Keratinocyte (primary cell): ENCODE results near the gene MBD1. TPM values are rescaled to one million over a fixed set of nuclear protein-coding genes. Genes with fewer than 3 reads are reported as not detected.

Experiments used
- DNase-seq: peaks from one replicate; pipeline ENCODE4 v3.0.0-alpha.2; 2011; ENCODE audit warnings: low read depth, missing footprints, low spot score
- FAIRE-seq: peaks from 2 replicates; lab custom pipeline; 2011; peaks lifted over from hg19 to GRCh38; lab: Jason Lieb, UNC
- H2AFZ ChIP-seq: 2 replicates; pipeline ENCODE4 v1.6.0; 2012; ENCODE audit warnings: low read length, control low read depth, inconsistent platforms; ENCODE audit not compliant: control insufficient read depth
- H3K27ac ChIP-seq: 2 replicates; pipeline ENCODE4 v1.5.1; 2011; ENCODE audit warnings: low read length; ENCODE audit not compliant: control insufficient read depth, insufficient read depth
- H3K27me3 ChIP-seq: 3 replicates; pipeline ENCODE4 v1.6.0; 2011; ENCODE audit warnings: low read length; ENCODE audit not compliant: control insufficient read depth, insufficient read depth; ENCODE audit errors: extremely low read depth
- H3K36me3 ChIP-seq, 2 experiments: 2 replicates in 1 of 2; 3 replicates in 1 of 2; pipeline ENCODE4 v1.5.1; 2011; ENCODE audit warnings: low read length in 2 of 2, mild to moderate bottlenecking in 1 of 2; ENCODE audit not compliant: control insufficient read depth in 2 of 2, insufficient read depth in 2 of 2; ENCODE audit errors: extremely low read depth in 1 of 2
- H3K4me1 ChIP-seq: 3 replicates; pipeline ENCODE4 v1.5.1; 2011; ENCODE audit warnings: low read length; ENCODE audit not compliant: control insufficient read depth, insufficient read depth; ENCODE audit errors: extremely low read depth
- H3K4me2 ChIP-seq: 3 replicates; pipeline ENCODE4 v1.6.0; 2011; ENCODE audit warnings: low read depth, low read length; ENCODE audit not compliant: control insufficient read depth, insufficient read depth; ENCODE audit errors: extremely low read depth
- H3K4me3 ChIP-seq, 3 experiments: fragments of 200-600 bp in 1 of 3; sonication (generic) in 1 of 3; 2 replicates in 2 of 3; 3 replicates in 1 of 3; pipeline ENCODE4 v1.5.1; 2011 to 2016; ENCODE audit warnings: low read length in 3 of 3, mild to moderate bottlenecking in 3 of 3, control low read depth in 2 of 3, inconsistent platforms in 1 of 3, low read depth in 1 of 3, mixed read lengths in 1 of 3, mixed run types in 1 of 3, moderate library complexity in 1 of 3; ENCODE audit not compliant: control insufficient read depth in 2 of 3, insufficient read depth in 2 of 3; ENCODE audit errors: extremely low read depth in 1 of 3
- H3K79me2 ChIP-seq: 2 replicates; pipeline ENCODE4 v1.6.0; 2012; ENCODE audit warnings: low read length; ENCODE audit not compliant: control insufficient read depth, insufficient read depth
- H3K9ac ChIP-seq: 3 replicates; pipeline ENCODE4 v1.6.0; 2011; ENCODE audit warnings: low read length; ENCODE audit not compliant: control insufficient read depth, insufficient read depth; ENCODE audit errors: extremely low read depth
- H3K9me1 ChIP-seq: 3 replicates; pipeline ENCODE4 v1.6.0; 2011; ENCODE audit warnings: low read length; ENCODE audit not compliant: control insufficient read depth, insufficient read depth; ENCODE audit errors: extremely low read depth
- H3K9me3 ChIP-seq: 2 replicates; pipeline ENCODE4 v1.5.1; 2012; ENCODE audit warnings: low read depth, low read length; ENCODE audit not compliant: control insufficient read depth
- H4K20me1 ChIP-seq: 3 replicates; pipeline ENCODE4 v1.6.0; 2011; ENCODE audit warnings: low read length; ENCODE audit not compliant: control insufficient read depth, insufficient read depth; ENCODE audit errors: extremely low read depth
- CTCF ChIP-seq, 3 experiments: IDR thresholded peaks in 1 of 3; conservative IDR thresholded peaks in 1 of 3; optimal IDR thresholded peaks in 1 of 3; 2 replicates in 2 of 3; 3 replicates in 1 of 3; pipeline versions ENCODE3 to v1.5.1; 2011; ENCODE audit warnings: low read length in 3 of 3, mild to moderate bottlenecking in 3 of 3, moderate library complexity in 2 of 3, control low read depth in 1 of 3, inconsistent platforms in 1 of 3; ENCODE audit not compliant: insufficient read depth in 2 of 3; ENCODE audit errors: extremely low read depth in 1 of 3
- EZH2 ChIP-seq: IDR thresholded peaks from one replicate; pipeline ENCODE4 v1.6.1; 2012; ENCODE audit warnings: inconsistent platforms, mild to moderate bottlenecking, low read length, moderate library complexity
- dilution Hi-C: fragments of 300-500 bp; cut with MboI; formaldehyde crosslinking; loops from one replicate; pipeline ENCODE4 v1.7.0; 2020; ENCODE audit warnings: low sequenced_read_pairs; ENCODE audit not compliant: extremely low pct_ligation_motif_present
- polyA plus RNA-seq, 5 experiments: library from polyadenylated mRNA; depleted of rRNA in 3 of 5; stranded (reverse) in 3 of 5; stranded (forward) in 1 of 5; unstranded in 1 of 5; fragments of >200 nt; gene quantifications; 1 replicate in 1 of 5; 2 replicates in 3 of 5; 3 replicates in 1 of 5; pipeline versions ENCODE4 v1.2.1 to v1.2.3, GENCODE V29; 2011 to 2012; ENCODE audit warnings: missing spikeins in 2 of 5, low read depth in 1 of 5, low replicate concordance in 1 of 5

MBD1 gene
- polyA plus RNA-seq, 1 donor (not counting 4 experiments of a cell fraction or from before 2014, with no cell fraction given): 64.2 TPM

GRCh38 chr18:50281972-50282520 lies 723 bp upstream of the MBD1 start:
- H3K79me2 ChIP-seq: peaks cover 60% of the 10 kb centered on the region
- H3K36me3 ChIP-seq: peaks cover 19 to 49% of the 10 kb centered on the region in 2 experiments
- H3K4me3 ChIP-seq: peak overlapping the region; percentile 85 to 100 (median 99)
- H3K27ac ChIP-seq: peak overlapping the region; percentile 98
- no peaks in the 10 kb centered on the region for H3K9me3 ChIP-seq
- H3K9ac ChIP-seq: peak overlapping the region; percentile 99
- no peak for FAIRE-seq
- H2AFZ ChIP-seq: peak overlapping the region; percentile 89
- dilution Hi-C loops: no loop called here
- DNase-seq: no peak
- H3K27me3 ChIP-seq: no peaks in the 10 kb centered on the region
- no peaks in the 10 kb centered on the region for H4K20me1 ChIP-seq
- H3K4me1 ChIP-seq: peaks cover 62% of the 10 kb centered on the region
- H3K4me2 ChIP-seq: peak overlapping the region; percentile 81
- H3K9me1 ChIP-seq: peaks cover 3% of the 10 kb centered on the region
- TF ChIP-seq CTCF (optimal IDR thresholded peaks at IDR 0.05 in 1 of 3, IDR thresholded peaks at IDR 0.05 in 1 of 3, conservative IDR thresholded peaks at IDR 0.05 in 1 of 3; ENCODE audit: extremely low read depth in 1 of 3, insufficient read depth in 2 of 3, low read length in 3 of 3) (no peak), EZH2 (no peak)

- DNase-seq (no peak), FAIRE-seq (no peak)
- no peaks in the 10 kb centered on the region for H3K27me3 ChIP-seq
- peaks cover 29 to 60% of the 10 kb centered on the region in 2 experiments for H3K36me3 ChIP-seq
- H2AFZ ChIP-seq: peak overlapping the region; percentile 89
- H3K79me2 ChIP-seq: peaks cover 61% of the 10 kb centered on the region
- peak overlapping the region; percentile 98 for H3K27ac ChIP-seq
- TF ChIP-seq EZH2: no peak
- no peak for TF ChIP-seq CTCF (optimal IDR thresholded peaks at IDR 0.05 in 1 of 3, IDR thresholded peaks at IDR 0.05 in 1 of 3, conservative IDR thresholded peaks at IDR 0.05 in 1 of 3; ENCODE audit: extremely low read depth in 1 of 3, insufficient read depth in 2 of 3, low read length in 3 of 3)
- dilution Hi-C loops: no loop called here
- peak overlapping the region; percentile 81 for H3K4me2 ChIP-seq
- H3K9ac ChIP-seq: peak overlapping the region; percentile 99
- peak overlapping the region; percentile 85 to 100 (median 99) for H3K4me3 ChIP-seq
- H3K9me1 ChIP-seq: peaks cover 3% of the 10 kb centered on the region
- no peaks in the 10 kb centered on the region for H4K20me1 ChIP-seq
- peaks cover 57% of the 10 kb centered on the region for H3K4me1 ChIP-seq
- H3K9me3 ChIP-seq: no peaks in the 10 kb centered on the region
Measured at GRCh38 chr18:50280707-50281294, 522 bp downstream of the MBD1 start.
